B cell (primary cell): ENCODE measurements around the gene CREB3L1. TPM values are rescaled to one million over a fixed set of nuclear protein-coding genes. Genes with fewer than 3 reads are reported as not detected.

Experiments
- ATAC-seq: fragments of 200-7000 bp; cut with Tn5 transposase; one replicate; pipeline ENCODE4 v1.10.0; 2021; ENCODE audit warnings: low read depth, mild to moderate bottlenecking, moderate number of reproducible peaks, moderate library complexity
- CTCF ChIA-PET: fragments of 350-600 bp; sonication (Branson Sonifier 250); formaldehyde crosslinking; loops from one replicate; lab custom pipeline; 2021; ENCODE audit warnings: antibody characterized with exemption, inconsistent platforms; lab: Charles Lee
- POLR2A ChIA-PET: fragments of 350-600 bp; sonication (Branson Sonifier 250); formaldehyde crosslinking; loops from one replicate; lab custom pipeline; 2021; ENCODE audit warnings: antibody characterized with exemption; lab: Charles Lee
- DNase-seq: peaks from one replicate; pipeline ENCODE4 v3.0.0; 2013
- H2AFZ ChIP-seq: 2 replicates; pipeline ENCODE4 v1.6.1; 2012; ENCODE audit warnings: mild to moderate bottlenecking, low read depth, low read length; ENCODE audit not compliant: insufficient read depth, poor library complexity, severe bottlenecking
- H3K27ac ChIP-seq, 2 donors: 1 replicate in 1 of 2; 2 replicates in 1 of 2; pipeline ENCODE4 v1.5.1; 2012 to 2013; ENCODE audit warnings: low read length in 2 of 2, mild to moderate bottlenecking in 2 of 2, moderate library complexity in 1 of 2
- H3K27me3 ChIP-seq, 4 experiments: fragments of 200-600 bp in 1 of 4; sonication (generic) in 1 of 4; replicated peaks in 1 of 4; 1 replicate in 2 of 4; 2 replicates in 2 of 4; pipeline versions ENCODE4 v1.6.1 to v1.7.0; 2013 to 2016; ENCODE audit warnings: low read length in 3 of 4, mild to moderate bottlenecking in 2 of 4, mixed read lengths in 1 of 4, moderate library complexity in 1 of 4; ENCODE audit not compliant: insufficient read depth in 4 of 4, control insufficient read depth in 3 of 4; ENCODE audit errors: control extremely low read depth in 1 of 4
- H3K36me3 ChIP-seq, 2 experiments: replicated peaks in 1 of 2; 1 replicate in 1 of 2; 2 replicates in 1 of 2; pipeline versions ENCODE4 v1.6.1 to v1.7.1; 2013; ENCODE audit warnings: low read length in 1 of 2; ENCODE audit not compliant: insufficient read depth in 2 of 2, control insufficient read depth in 1 of 2; ENCODE audit errors: control extremely low read depth in 1 of 2, extremely low read depth in 1 of 2
- H3K4me1 ChIP-seq, 2 donors: fragments of 200-600 bp in 1 of 2; sonication (generic) in 1 of 2; 1 replicate in 1 of 2; 2 replicates in 1 of 2; pipeline versions ENCODE4 v1.5.1 to v1.6.1; 2013 to 2017; ENCODE audit warnings: low read length in 2 of 2; ENCODE audit not compliant: control insufficient read depth in 2 of 2, insufficient read depth in 2 of 2
- H3K4me2 ChIP-seq: replicated peaks from 2 replicates; pipeline ENCODE3; 2012; ENCODE audit warnings: mild to moderate bottlenecking, low read depth, low read length; ENCODE audit not compliant: poor library complexity, severe bottlenecking
- H3K4me3 ChIP-seq, 5 experiments: fragments of 200-600 bp in 1 of 5; sonication (generic) in 1 of 5; 1 replicate in 3 of 5; 2 replicates in 2 of 5; pipeline versions ENCODE4 v1.5.1 to v1.7.0; 2011 to 2016; ENCODE audit warnings: low read length in 4 of 5, mild to moderate bottlenecking in 4 of 5, low read depth in 2 of 5, control low read depth in 1 of 5, moderate library complexity in 1 of 5; ENCODE audit not compliant: insufficient read depth in 1 of 5; ENCODE audit errors: control extremely low read depth in 1 of 5, extremely low read depth in 1 of 5
- H3K79me2 ChIP-seq: fragments of 200-600 bp; sonication (generic); one replicate; pipeline ENCODE4 v1.6.0; 2016; ENCODE audit warnings: low read length; ENCODE audit not compliant: control insufficient read depth, insufficient read depth
- H3K9ac ChIP-seq: fragments of 200-600 bp; sonication (generic); 2 replicates; pipeline ENCODE4 v1.6.1; 2017; ENCODE audit warnings: mild to moderate bottlenecking, low read length, moderate library complexity
- H3K9me3 ChIP-seq, 3 donors: one replicate each; pipeline versions ENCODE4 v1.6.1 to v1.7.1; 2013; ENCODE audit warnings: low read length in 2 of 3; ENCODE audit not compliant: control insufficient read depth in 2 of 3, insufficient read depth in 1 of 3; ENCODE audit errors: control extremely low read depth in 1 of 3
- H4K20me1 ChIP-seq: 2 replicates; pipeline ENCODE4 v1.6.0; 2012; ENCODE audit warnings: mild to moderate bottlenecking, low read length; ENCODE audit not compliant: insufficient read depth, control insufficient read depth, poor library complexity, severe bottlenecking
- H3K27ac Mint-ChIP-seq: one replicate; pipeline ENCODE4 v1.8.0; 2021; ENCODE audit warnings: mixed read lengths
- H3K27me3 Mint-ChIP-seq: one replicate; pipeline ENCODE4 v1.8.0; 2021; ENCODE audit warnings: mixed read lengths
- H3K4me1 Mint-ChIP-seq: one replicate; pipeline ENCODE4 v1.8.0; 2021; ENCODE audit warnings: mixed read lengths
- H3K4me3 Mint-ChIP-seq: one replicate; pipeline ENCODE4 v1.8.0; 2021; ENCODE audit warnings: mixed read lengths
- H3K9me3 Mint-ChIP-seq: one replicate; pipeline ENCODE4 v1.8.0; 2022; ENCODE audit warnings: mixed read lengths; ENCODE audit not compliant: insufficient read depth
- EZH2 ChIP-seq: IDR thresholded peaks from 2 replicates; pipeline ENCODE4 v1.6.1; 2012; ENCODE audit warnings: borderline replicate concordance, low read depth, mild to moderate bottlenecking, moderate library complexity, low read length; ENCODE audit not compliant: insufficient read depth, poor library complexity, severe bottlenecking
- WGBS: methylation state at CpG from one replicate; pipeline ENCODE4 v1.1.5; 2013; ENCODE audit warnings: missing lambda C conversion rate; ENCODE audit not compliant: insufficient coverage; 5-methylcytosine and 5-hydroxymethylcytosine counted together
- intact Hi-C: fragments of 100-400 bp; cut with micrococcal nuclease; formaldehyde crosslinking; loops from one replicate; pipeline ENCODE4 v1.10.0; 2022
- polyA plus RNA-seq: library from polyadenylated mRNA; depleted of rRNA; stranded (reverse); fragments of >200 nt; gene quantifications from 2 replicates; pipeline ENCODE4 v1.2.3, GENCODE V29; 2012
- total RNA-seq, 2 donors: library from RNA; stranded (reverse); fragments of 120-200 nt in 1 of 2; gene quantifications; 1 replicate in 1 of 2; 2 replicates in 1 of 2; pipeline versions ENCODE4 v1.2.3 to v1.2.4, GENCODE V29; 2013 to 2022
- TF ChIP-seq, protein P1 (sequence below): fragments of 200-600 bp; IDR thresholded peaks from one replicate; pipeline ENCODE4 v1.8.0; 2022; ENCODE audit warnings: antibody characterized with exemption, mild to moderate bottlenecking

CREB3L1 gene
- total and polyA plus RNA-seq, 2 donors (not counting 1 experiment from before 2014, with no cell fraction given), result not detected

DNA sequence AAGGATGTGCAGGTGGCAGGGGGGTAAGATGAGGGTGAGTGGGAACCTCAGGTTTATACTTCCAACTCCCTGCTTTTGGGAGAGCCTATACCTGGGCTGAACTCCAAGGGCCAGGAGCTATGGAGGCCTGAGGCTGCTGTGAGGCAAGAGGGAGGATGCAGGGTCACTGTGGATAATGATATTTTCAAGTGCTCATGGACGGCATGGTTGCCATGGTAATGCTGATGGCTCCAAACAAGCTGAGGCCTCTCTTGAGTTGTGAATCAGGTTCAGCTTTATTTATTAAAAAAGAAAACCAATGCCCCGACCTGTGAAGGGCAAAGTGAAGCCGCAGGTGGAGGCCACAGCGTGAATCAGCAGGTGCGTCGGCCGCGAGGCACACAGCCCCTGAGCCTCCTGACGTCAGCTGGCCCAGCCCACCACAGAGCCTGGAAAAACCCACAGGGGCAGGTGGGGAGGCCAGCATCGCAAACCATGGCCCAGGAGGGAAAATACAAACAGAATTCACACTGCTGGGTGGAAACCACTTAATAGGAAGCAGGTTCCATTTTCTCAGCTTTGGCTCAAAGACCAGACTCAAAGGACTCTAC lies 17.4 kb upstream of the CREB3L1 start:
- Mint-ChIP-seq H3K27me3 (peaks cover 8% of the 10 kb centered on the region), H3K27ac (no peak overlapping the region), H3K9me3 (no peaks in the 10 kb centered on the region), H3K4me3 (no peak overlapping the region), H3K4me1 (no peaks in the 10 kb centered on the region)
- 82% methylated on average over 9 of the region's 10 CpGs for WGBS
- Histone ChIP-seq H3K4me1 (no peaks in the 10 kb centered on the region), H3K9me3 (no peaks in the 10 kb centered on the region), H3K27ac (no peak overlapping the region), H3K27me3 (no peaks in the 10 kb centered on the region), H3K4me3 (no peak overlapping the region), H3K79me2 (no peaks in the 10 kb centered on the region), H3K36me3 (no peaks in the 10 kb centered on the region), H3K4me2 (no peak overlapping the region), H4K20me1 (no peaks in the 10 kb centered on the region), H3K9ac (no peak overlapping the region), H2AFZ (no peak overlapping the region)
- ChIA-PET CTCF (no interaction called here), POLR2A (no interaction called here)
- no peak for TF ChIP-seq EZH2
- TF ChIP-seq, protein P1, sequence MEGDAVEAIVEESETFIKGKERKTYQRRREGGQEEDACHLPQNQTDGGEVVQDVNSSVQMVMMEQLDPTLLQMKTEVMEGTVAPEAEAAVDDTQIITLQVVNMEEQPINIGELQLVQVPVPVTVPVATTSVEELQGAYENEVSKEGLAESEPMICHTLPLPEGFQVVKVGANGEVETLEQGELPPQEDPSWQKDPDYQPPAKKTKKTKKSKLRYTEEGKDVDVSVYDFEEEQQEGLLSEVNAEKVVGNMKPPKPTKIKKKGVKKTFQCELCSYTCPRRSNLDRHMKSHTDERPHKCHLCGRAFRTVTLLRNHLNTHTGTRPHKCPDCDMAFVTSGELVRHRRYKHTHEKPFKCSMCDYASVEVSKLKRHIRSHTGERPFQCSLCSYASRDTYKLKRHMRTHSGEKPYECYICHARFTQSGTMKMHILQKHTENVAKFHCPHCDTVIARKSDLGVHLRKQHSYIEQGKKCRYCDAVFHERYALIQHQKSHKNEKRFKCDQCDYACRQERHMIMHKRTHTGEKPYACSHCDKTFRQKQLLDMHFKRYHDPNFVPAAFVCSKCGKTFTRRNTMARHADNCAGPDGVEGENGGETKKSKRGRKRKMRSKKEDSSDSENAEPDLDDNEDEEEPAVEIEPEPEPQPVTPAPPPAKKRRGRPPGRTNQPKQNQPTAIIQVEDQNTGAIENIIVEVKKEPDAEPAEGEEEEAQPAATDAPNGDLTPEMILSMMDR, result no peak
- intact Hi-C loops, result no loop called here
- no peak for DNase-seq
- ATAC-seq, result no peak

DNA sequence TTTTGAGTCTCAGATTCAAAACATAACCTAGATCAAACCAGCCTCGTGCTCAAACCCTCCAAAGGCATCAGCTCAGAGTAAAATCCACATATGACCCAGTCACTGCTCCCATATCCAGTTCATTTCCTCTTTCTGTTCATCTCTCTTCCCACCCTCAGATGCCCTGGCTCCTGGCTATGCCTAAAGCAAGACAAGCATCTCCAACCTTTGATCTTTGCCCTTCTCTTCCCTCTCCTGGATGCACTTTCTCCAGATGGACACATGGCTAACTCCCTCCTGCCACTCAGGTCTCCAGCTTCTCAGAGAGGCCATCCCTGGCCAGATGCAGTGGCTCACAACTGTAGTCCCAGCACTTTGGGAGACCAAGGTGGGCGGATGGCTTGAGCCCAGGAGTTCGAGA lies 14.3 kb upstream of the CREB3L1 start:
- Mint-ChIP-seq H3K4me1 (no peaks in the 10 kb centered on the region), H3K27ac (no peak overlapping the region), H3K4me3 (no peak overlapping the region), H3K27me3 (peaks cover 12% of the 10 kb centered on the region), H3K9me3 (no peaks in the 10 kb centered on the region)
- Histone ChIP-seq H2AFZ (no peak overlapping the region), H4K20me1 (no peaks in the 10 kb centered on the region), H3K79me2 (no peaks in the 10 kb centered on the region), H3K27me3 (peaks cover 0 to 2% (median 0%) of the 10 kb centered on the region in 4 experiments), H3K4me3 (no peak overlapping the region), H3K4me1 (no peaks in the 10 kb centered on the region), H3K36me3 (no peaks in the 10 kb centered on the region), H3K27ac (no peak overlapping the region), H3K9me3 (no peaks in the 10 kb centered on the region), H3K4me2 (no peak overlapping the region), H3K9ac (no peak overlapping the region)
- intact Hi-C loops, result no loop called here
- CTCF ChIA-PET, result no interaction called here
- POLR2A ChIA-PET, result no interaction called here
- no peak for TF ChIP-seq EZH2
- TF ChIP-seq, protein P1, result no peak
- 94% methylated on average over 2 of the region's 3 CpGs for WGBS
- no peak for DNase-seq
- no peak for ATAC-seq
